Measurements from ENCODE around the gene ASTN2.
A peak's percentile ranks its signal among the peaks of the same experiment; 100 is the strongest.

Gene ASTN2

DNA sequence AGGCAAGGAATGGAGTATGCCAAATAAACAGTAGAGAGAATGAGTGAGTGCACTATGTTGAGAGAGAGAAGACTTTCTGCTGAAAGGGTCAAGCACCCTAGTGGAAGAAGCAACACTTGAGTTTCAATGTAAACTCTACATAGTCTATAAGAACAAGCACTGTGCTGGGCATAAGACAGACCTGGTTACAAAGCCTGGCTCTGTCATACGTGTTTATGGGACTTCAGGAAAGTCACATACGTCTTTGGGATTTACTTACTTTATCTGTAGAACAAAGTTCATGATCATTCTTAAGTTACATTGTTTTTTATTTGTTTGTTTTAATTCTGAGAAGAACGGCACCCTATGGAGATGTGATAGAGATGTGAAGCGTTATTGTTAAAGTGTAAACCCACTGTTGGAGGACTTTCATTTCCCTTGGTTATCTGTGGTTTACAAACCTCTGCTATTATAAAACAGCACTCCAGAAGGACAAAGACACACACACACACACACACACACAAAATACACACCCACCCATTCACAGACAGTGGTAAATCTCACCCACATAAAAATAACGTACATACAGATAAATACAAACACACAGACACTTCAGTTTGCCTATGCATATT is 798.4 kb downstream of the ASTN2 start:
- no peak for DNase-seq (ENCODE audit: low spot score)

DNA sequence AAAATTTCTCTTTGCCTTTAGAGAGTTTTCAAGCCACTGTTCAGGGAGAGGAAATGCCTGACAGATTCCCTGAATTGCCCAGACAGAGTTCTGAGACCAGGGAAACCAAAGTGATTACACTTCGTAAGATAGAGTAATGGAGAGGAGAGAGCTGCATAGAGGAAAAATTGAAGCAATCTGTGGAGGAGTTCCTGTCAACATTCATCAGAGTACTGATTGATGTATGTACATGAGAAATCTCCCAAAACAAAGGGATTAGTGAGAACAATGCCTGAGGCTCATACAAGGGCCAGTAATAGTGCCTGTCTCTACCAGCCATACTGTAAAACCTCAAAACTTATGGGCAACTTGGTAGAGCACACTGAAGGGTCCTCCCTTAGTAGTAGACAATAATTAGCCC is 806.8 kb downstream of the ASTN2 start:
- no peak for DNase-seq (ENCODE audit: low spot score)

DNA sequence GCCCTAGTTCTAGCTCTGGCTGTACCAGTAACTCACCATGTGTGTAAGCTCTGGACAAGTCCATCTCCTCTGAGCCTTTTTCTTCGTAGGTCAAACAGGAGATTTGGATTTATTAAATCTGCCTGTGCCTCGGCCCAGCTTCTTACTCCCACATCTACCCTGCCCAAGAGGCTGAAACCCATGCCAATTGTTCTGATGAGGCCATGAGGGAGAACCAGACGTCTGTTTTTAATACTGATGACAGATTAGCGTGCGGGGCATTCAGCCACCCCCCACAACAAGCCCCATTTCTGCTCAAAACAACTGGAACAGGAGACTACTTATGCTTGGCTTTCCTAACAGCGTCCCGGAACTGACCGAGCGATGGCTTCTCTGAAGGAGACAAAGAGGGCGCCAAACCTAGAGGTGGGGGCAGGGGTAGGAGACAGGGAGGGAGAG is 808.9 kb downstream of the ASTN2 start:
- no peak for DNase-seq (ENCODE audit: low spot score)

DNA sequence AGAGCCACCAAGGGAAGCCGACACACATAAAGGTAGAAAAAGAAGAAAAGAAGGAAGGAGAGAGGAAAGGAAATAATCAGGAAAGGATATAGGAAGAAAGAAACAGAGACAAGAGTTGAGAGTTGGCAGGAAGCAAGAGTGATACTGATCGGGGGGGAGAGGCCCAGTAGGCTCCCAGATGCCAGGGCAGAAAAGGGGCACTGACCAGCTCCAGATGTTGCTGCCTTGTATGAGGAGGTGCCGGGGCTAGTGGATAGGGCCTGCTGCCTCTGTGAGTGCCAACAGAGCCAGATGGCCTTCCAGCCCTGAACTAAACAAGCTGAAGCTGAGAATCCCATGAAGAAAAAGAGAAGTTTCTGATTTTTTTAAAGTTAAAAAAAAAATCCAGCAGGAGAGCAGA is 809.8 kb downstream of the ASTN2 start:
- DNase-seq (ENCODE audit: low spot score): no peak

DNA sequence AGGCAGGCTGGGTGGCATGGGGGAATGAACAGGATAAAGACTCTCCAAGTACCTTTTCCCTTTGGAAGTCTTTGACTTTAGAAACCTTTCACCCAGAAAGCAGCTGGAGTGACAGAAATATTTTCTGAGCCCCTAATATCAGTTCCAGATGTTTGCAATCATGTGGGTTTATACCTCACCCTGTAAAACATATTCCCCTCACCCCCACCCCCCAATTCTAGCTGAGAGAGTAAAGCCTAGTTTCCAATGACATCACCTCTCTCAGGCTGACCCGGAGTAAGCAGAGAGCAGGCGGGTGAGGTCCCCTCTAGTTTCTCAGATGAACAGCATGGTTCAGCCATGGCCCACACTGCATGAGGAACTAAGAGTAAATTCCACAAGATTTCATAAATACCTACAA is 810.6 kb downstream of the ASTN2 start:
- DNase-seq (ENCODE audit: low spot score): no peak

DNA sequence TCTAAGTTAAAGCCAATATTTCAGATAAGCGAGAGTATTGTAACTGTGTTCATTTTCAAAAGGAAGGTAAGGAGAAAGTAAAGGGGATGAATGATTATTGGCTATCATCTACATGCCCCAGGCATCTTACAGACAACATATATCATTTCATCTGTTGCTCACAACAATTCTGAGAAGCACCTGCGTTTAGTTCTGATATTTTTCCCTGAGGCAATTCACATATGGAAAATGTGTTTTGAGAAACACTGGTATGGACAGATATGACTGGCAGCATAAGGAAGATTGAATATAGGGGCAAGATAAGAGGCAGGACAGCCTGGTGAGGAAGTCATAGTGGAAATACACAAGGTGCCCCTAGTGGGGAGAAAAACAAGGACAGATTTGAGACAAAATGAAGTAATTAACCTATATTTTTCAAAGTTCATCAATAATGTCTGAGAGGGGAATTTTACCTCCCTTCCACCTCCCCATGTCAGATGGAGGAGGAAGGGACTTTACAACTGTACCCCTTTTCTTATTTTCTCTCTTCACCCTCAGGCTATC is 815.4 kb downstream of the ASTN2 start:
- no peak for DNase-seq (ENCODE audit: low spot score)

DNA sequence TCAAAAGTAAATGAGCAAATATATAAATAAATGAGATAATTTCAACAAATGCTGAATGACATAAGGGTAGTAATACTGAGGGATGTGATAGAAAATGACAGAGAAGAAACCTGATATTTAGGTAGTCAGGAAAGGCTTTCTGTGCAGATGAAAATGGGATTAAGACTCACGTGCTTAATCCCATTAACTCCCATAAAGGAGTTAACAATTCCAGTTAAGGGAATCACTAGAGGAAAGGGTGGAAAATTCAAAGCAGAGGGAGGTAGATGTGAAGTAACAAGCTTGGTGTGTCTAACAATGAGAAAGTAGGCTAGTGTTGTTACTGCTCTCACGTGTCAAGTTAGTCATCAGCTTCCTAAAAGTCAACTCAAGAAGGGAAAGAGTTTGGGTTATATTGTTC is 818.2 kb downstream of the ASTN2 start:
- DNase-seq (ENCODE audit: low spot score): no peak

DNA sequence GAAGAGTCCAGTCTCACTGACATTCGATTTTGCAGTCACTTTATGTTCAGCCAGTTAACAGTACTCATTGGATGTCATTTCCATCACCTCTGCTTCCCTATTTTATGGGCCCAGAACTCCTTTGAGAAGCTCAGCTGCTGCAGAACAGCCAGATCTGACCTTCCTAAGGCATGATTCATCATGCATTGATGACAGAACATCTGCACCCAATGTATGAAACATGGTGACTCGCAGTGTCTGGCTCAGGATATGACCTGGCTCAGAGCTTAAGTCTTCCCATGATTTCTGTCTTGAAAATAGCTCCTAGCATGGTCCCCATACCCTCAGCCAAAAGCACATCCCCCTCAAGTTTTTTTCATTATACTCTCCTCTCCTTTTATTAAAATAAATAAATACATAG is 820.3 kb downstream of the ASTN2 start:
- DNase-seq (ENCODE audit: low spot score): peak; percentile 28

DNA sequence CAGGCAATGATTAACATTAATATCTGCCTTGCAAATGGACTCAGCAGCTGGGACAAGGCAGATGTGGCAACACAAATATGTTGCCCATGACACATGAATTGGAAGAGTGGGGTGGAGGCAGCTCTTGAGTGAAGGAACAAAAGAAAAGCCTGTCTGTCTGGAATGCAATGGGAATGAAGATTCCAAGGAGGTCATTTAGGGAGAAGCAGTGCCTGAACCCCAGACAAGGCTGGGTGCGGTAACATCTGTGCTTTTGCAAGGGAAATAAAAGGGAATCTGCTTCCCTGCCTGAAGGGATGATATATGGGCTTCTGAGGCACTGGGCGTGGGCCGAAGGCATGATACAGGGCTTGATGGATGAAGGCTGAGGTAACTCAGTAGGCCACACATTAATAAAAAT is 821.9 kb downstream of the ASTN2 start:
- DNase-seq (ENCODE audit: low spot score): no peak

DNA sequence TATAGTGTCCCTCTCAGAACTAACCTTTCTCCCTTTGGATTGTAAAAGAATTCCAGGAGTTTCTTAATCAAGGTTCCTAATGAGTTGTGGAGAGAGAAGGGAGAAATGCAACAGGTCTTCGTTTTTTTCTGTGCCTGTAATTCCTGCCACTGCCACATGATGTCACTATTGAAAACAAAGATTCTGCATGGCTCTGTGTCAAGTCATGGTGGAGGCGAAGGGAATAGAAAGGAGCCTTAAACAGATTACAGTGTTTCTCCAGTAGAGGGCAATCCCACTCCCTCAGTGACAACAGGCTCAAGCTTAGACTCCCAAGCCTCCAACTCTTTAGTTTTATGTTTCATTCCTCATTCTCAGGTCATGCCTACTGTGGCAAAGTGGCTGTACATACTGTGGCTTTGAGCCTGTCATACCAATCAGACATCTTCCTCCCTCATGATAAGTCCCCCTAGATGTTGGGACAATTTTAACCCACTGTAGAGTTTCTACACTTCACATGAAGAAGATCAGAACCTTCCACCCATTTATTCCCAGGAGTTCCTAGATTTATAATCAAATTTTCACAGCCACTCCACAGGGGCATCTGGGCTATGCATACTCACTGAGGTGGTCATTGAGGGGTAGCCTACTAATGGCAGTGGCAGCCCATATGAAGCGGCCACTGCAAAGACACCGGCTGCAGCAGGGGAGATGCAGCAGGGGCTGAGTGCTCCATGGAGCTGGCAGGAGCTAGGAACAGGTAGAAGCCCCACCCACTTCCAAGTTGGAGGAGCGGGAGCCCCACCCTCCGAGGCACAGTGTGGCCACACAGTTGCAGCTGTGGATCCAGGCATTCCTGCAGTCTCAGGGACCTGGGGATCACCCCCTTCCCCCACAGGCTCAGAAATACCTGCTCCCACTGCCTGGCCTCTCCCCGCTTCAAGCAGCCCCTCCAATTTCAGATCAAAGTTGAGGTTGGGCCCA is 825.2 kb downstream of the ASTN2 start:
- DNase-seq (ENCODE audit: low spot score): peak; percentile 77

DNA sequence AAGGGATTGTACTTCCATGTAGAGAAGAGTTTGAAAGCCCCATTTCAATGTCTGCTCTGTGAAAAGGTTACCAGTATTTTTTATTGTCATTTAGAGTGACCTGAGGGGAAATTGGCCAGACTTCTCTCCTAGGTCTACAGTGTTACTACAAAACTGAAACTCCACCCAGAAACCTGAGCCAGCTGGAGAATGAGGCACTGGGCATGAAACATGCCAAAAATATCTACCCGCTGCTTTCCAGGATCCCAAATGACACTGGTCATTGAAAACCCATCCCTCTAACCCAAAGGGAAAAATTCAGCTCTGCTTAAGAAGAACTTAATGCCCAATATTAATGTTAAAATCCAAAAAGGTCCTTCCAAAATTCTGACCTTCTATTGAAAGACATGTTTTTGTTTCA is 826.9 kb downstream of the ASTN2 start:
- no peak for DNase-seq (ENCODE audit: low spot score)

DNA sequence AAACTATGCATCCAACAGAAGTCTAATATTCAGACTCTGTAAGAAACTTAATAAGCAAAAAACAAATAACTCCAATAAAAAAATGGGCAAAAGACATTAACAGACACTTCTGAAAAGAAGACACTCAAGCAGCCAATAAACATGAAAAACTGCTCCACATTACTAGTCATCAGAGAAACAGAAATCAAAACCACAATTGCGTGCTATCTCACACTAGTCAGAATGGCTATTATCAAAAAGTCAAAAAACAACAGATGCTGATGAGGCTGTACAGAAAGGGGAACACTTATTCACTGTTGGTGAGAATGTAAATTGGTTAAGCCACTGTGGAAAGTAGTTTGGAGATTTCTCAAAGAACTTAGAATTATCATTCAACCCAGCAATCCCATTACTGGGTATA is 829.0 kb downstream of the ASTN2 start:
- DNase-seq (ENCODE audit: low spot score): no peak

DNA sequence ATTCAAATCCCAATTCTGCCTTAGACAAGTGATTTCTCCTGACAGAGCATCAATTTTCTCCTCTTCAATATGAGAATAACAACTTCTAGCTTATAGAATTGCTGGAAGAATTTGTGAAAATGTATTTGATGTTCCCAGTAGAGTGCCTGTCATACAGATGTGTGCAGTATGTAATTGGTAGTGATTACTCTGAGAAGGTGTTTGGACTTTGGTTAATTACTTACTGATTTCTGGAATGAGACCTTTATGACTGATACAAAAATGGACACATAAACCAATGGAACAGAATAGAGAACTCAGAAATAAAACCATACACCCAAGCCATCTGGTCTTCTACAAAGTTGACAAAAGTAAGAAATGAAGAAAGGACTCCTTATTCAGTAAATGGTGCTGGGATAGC is 829.7 kb downstream of the ASTN2 start:
- DNase-seq (ENCODE audit: low spot score): no peak

DNA sequence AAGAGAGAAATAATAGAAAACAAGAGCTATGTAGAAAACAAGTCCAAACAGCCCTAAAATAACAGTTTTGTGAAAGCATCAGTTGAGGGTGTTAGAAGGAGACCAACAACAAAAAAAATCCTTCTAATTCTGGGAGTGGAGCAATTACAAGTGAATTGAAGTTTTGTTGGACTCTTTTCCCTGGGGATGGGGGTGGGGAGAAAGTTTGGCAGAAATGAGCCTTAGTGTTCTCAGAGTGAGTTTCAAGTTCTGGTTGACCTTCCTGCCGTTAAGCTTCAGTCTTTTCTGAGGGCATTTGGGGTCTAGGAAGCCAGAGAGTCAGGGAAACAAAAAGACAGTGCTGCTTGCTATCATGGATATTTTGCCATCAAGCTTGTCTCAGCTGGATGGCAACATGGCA is 834.0 kb downstream of the ASTN2 start:
- DNase-seq (ENCODE audit: low spot score): peak; percentile 29

DNA sequence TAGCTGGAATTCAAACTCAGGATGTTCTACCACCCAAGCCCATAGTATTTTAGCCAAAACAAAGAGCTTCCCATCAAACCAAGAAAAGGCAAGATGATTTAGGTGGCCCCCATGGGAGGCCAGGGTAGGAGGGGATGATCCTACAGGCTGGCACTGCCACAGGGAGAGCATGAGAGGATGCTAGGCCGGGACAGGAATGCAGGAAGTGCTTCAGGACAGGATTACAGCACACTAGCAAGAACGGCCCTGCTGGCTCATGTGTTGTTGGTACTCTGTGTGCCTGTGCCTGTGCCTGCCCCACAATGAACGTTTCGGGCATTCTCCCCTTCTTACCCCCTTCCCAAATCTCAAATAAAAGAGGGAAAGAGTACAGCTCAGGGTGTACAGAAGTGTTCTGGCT is 838.5 kb downstream of the ASTN2 start:
- no peak for DNase-seq (ENCODE audit: low spot score)

DNA sequence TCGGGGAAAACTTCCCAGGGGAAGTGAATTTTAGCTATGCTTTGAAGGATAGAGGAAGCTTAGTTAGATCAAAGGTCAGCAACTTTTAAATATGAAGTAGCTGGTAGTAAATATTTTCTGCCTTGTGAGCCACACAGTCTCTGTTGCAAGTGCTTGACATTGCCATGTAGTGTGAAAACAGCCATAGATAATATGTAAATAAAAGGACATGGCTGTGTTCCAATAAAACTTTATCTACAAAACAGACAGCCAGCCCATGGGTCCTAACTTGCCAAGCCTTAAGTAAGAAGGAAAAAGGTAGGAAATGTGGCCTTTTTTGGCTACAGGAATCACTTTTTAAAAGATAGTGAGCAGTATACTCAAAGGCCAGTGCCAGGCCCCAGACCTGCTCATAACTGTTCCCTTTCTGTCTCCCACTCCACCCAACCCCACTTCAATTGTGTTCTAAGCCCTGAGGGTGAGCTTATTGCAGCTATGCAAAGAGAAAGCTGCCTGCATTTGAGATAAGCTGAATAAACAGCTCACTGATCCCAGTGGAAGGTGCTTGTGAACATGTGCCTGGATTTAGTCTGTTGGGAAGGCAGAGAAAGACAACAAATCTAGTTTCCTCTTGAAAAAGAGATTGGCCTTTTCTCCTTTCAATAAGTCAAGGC is 840.7 kb downstream of the ASTN2 start:
- DNase-seq (ENCODE audit: low spot score): no peak

DNA sequence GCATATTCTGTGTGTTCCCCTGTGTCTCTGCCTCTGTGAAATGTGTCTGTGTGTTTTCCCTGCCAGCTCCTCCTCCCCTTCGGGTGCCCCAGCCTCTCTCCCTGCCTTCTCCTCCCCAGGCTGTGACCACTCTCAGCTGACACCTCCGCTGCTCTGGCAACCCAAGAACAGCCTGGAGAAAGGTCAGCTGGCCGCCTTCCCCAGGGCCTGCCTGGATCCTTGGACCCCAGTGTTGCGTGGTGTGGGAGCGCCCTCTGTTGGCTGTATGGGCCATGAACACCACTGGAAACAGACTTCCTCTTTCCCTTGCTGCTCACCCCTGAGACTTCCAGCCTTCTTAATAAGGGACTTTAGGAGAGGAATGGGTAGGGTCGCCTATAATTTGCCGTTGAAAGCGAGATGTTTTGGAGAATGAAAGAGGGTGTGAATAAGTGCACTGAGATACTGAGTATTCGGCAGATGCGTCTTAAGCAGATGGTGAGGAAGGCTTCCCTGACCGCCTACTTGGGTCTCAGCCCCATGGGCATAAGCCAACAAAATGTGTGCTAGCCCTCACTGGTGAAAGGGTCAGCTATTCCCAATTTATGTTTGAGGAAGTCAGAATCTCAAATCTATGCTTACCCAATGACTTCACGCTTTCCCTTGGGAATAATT is 842.6 kb downstream of the ASTN2 start:
- DNase-seq (ENCODE audit: low spot score): peak; percentile 91

DNA sequence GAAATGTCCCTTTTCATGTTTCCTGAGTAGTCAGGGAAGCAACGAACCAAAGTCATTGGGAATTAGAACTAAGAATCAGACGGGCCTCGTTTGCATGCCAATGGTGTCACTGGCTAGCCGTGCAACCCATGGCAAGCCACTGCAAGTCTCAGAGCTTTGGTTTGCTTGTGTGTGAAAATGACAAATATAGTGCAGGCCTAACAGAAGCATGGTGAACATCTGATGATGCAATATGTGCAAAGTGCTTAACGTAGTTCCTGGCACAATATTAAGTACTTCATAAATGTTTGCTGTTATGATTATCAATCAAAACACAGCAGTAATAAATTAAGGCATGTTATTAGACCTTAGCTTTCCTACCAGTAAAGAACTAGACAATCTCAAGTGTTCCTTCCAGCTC is 845.7 kb downstream of the ASTN2 start:
- DNase-seq (ENCODE audit: low spot score): no peak

DNA sequence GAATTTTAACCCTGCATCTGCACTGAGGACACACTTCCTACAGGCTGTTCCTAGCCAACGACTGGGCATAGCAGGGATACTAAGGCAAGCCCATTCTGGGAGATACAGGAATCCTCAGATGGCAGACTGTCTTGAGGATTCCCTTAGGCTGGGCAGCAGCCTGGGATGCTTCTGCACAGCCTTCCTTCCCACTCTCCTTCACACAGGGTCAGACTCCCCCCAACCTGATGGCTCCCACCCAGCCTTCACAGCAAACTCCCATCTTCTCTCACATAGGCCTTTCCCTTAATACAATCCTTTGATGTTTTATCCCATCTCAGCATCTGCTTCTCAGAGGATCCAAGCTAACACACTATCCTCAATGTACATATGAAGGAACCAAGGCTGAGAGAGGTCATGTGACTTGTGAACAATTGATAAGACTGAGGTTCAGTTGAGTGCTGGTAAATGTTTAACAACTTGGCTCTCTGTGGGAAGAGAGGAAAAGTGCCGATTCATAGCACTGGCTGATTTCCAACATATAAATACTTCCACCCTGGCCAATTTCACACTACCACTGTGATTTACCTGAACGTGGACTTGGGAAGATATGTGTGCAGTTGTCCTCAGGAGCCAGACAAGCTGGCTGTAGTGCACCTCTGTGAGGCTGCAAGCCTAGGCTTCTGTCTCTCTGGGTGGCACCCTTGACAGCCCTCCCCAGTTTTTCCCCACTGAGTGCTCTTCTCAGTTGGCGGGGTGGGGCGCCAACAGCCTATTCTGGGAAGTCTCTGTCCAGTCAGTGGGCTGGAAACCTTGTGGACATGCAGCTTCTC is 848.0 kb downstream of the ASTN2 start:
- DNase-seq (ENCODE audit: low spot score): no peak

DNA sequence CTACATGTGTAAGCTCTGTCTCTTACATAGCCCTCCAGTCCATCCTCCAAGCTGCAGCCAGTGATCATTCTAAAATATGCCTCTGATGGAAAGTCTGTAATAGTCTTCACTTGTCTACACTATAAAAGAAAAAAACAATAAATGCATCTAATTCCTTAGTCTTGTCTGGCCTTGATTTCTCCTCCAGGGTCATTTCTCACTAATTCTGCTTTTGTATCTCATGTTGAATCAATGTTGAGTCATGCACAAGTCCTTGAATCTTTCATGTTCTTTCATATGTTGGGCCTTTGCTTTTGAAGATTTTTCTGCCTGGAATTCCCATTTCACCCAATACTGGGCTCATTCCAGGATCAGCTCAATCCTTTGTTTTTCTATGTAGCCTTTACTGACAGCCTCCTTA is 848.9 kb downstream of the ASTN2 start:
- no peak for DNase-seq (ENCODE audit: low spot score)

DNA sequence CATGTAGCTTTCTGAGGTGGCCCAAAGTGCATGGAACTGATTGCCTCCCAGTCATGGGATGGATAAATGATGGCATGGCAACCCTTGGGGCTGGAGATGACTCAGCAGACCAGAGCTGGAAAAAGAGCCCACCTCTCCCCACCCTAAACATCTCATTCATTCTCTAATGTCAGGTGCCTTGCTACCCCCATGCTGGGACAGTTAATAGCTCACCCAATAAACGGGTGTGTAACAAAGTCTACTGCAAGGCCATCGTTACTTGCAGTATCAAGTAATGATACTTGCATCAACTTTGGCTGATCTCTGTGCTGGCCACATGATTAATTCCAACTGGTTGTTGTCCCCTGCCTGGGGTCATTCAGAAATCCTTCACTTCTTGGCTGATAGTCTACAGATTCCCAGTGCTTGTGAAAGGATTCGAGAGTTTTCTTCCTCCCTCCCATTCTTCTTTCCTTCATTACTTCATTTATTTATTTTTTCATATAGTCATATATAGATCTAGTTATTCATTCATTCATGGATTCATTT is 850.5 kb downstream of the ASTN2 start:
- DNase-seq (ENCODE audit: low spot score): no peak

All from COLO829 (cell line).